Measurements from ENCODE around the gene CNOT6.

The CNOT6 gene

DNA sequence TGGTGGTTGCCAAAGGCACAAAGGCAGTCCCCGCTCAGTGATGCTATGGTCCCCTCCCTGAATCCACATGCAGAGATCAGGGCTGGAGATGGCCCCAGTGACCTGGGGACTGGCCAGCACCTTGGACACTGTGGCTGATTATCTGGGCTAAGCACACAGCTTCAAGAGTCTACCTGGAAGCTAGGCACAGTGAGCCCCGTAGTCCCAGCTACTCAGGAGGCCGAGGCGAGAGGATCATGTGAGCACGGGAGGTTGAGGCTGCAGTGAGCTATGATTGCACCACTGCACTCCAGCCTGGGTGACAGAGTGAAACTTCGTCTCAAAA lies 105.4 kb downstream of the CNOT6 start:
- H3K4me3 ChIP-seq (ENCODE audit: low read depth, low read length): no peak overlapping the region
- no peak for DNase-seq (ENCODE audit: low read depth)
- TF ChIP-seq, protein P1, sequence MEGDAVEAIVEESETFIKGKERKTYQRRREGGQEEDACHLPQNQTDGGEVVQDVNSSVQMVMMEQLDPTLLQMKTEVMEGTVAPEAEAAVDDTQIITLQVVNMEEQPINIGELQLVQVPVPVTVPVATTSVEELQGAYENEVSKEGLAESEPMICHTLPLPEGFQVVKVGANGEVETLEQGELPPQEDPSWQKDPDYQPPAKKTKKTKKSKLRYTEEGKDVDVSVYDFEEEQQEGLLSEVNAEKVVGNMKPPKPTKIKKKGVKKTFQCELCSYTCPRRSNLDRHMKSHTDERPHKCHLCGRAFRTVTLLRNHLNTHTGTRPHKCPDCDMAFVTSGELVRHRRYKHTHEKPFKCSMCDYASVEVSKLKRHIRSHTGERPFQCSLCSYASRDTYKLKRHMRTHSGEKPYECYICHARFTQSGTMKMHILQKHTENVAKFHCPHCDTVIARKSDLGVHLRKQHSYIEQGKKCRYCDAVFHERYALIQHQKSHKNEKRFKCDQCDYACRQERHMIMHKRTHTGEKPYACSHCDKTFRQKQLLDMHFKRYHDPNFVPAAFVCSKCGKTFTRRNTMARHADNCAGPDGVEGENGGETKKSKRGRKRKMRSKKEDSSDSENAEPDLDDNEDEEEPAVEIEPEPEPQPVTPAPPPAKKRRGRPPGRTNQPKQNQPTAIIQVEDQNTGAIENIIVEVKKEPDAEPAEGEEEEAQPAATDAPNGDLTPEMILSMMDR (IDR thresholded peaks at IDR 0.05; ENCODE audit: insufficient read depth, low read depth, low read length, missing control alignments): no peak

DNA sequence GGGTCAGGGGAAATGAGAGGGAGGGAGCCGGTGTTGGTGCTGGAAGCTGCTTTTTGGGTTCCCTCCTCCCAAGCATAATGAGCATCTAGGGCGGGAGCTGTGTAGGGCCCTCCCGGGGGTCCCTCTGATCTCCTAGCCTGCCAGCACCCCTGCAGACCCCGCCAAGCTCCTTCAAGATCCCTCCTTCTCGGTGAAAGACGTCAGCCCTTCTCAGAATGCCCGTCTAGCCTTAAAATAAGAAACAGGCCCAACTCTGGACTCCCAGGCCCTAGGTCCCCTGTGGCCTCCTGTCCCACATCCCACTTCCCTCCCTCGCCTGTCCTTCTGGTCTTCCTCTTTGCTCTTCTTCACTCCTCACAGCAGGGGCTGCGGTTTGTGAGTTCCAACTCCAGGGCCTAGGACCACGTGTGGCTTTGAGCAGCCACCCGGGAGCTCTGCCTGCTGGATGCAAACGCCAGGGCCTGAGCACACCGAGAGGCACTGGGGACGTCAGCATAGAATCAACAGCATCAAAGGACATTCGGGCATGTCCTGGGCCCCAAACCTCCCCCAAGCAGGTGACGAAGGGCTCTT lies 105.9 kb downstream of the CNOT6 start:
- H3K4me3 ChIP-seq (ENCODE audit: low read depth, low read length): no peak overlapping the region
- no peak for DNase-seq (ENCODE audit: low read depth)
- TF ChIP-seq, protein P1 (IDR thresholded peaks at IDR 0.05; ENCODE audit: insufficient read depth, low read depth, low read length, missing control alignments): no peak

DNA sequence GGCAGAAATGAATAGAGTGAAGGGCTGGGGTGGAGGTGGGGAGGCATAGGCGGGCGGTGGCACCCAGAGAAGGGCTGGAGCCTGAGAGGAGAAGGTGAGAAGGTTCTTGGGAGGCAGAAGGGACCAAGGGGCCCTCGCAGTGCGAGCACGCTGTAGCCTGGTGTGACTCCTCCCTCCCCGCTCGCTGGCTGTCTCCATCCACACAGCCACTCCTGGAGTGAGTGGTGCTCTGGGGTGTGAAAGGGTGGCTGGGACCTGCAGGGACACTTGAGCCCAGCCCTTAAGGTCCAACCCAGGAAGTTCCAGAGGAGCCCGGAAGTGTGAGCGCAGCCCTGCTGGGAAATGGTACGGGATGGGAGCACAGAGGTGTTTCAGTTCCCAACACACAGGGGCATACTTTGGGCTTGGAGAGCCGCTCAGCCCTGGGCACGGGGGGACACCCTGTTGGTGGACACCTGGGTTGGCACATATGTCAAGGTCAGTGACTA lies 106.4 kb downstream of the CNOT6 start:
- TF ChIP-seq, protein P1 (IDR thresholded peaks at IDR 0.05; ENCODE audit: insufficient read depth, low read depth, low read length, missing control alignments): no peak
- DNase-seq (ENCODE audit: low read depth): no peak
- no peak overlapping the region for H3K4me3 ChIP-seq (ENCODE audit: low read depth, low read length)

DNA sequence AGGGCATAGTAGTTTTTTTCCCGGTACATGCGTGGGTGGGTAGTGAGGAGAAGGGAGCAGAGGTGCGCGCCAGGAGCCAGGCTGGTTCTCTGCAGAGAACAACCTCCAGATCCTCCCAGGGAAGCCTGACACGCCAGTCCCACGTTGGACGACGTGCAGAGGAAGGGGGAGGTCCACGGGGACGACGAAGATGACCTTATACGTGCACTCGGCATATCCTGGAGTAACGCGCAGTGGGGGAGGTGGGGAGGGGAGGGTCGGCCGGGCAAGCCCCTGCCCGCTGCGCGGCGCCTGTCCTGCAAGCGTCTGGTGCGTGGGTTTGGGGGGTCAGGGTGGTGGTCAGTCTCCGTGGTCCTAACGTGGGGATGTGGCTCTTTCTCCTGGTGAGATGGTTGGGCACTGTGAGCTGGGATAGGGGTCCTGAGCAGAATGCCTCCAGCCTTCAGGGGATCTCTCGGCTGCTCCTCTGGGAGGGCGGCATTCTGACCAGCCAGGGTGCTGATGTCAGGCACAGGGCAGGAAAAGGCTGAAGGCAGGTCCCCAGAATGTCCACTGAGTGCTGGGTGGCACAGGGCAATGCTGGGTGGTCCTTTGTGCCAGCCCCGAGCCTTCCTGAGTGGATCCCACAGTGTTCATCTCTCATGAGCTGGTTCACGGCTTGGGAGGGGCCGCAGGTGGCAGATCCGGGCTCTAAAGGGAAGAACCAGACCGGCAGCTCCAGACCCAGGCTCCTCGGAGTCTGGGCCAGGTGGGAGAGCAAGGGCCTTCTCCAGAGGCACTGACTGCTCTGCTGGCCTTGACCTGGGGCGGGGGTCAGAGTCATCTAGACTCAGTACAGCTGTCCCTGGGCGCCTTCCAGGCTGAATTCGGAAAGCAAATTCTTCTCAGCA lies 107.7 kb downstream of the CNOT6 start:
- TF ChIP-seq, protein P1 (IDR thresholded peaks at IDR 0.05; ENCODE audit: insufficient read depth, low read depth, low read length, missing control alignments): no peak
- H3K4me3 ChIP-seq (ENCODE audit: low read depth, low read length): no peak overlapping the region
- DNase-seq (ENCODE audit: low read depth): no peak

DNA sequence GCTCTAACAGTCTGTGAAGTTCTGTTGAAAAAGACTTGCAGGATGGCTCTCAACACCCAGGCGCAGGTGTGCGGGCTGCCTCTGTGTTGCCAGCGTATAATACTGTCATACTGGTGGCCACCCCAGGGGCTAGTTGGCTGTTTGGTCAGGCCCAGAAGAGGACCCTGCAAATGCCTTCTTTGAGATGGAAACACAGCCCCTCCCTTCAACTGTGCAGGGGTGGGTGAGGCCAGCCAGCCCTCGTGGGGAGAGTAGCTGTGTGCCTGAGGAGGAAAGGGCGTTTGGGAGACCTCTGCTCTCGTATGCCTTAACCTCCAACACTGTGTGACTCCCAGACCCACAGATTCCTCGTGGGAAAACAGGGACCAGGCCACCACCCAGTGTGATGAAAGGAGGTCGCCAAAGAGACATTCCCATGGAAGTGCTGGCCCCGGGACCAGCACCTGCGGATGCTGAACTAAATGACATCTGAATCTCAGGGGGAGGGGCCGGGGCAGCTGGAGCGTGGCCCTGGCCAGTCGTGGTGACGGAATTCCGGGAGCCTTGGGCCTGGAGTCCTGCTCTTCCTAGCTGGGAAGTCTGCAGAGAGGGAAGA lies 108.4 kb downstream of the CNOT6 start:
- H3K4me3 ChIP-seq (ENCODE audit: low read depth, low read length): no peak overlapping the region
- TF ChIP-seq, protein P1 (IDR thresholded peaks at IDR 0.05; ENCODE audit: insufficient read depth, low read depth, low read length, missing control alignments): no peak
- DNase-seq (ENCODE audit: low read depth): no peak

DNA sequence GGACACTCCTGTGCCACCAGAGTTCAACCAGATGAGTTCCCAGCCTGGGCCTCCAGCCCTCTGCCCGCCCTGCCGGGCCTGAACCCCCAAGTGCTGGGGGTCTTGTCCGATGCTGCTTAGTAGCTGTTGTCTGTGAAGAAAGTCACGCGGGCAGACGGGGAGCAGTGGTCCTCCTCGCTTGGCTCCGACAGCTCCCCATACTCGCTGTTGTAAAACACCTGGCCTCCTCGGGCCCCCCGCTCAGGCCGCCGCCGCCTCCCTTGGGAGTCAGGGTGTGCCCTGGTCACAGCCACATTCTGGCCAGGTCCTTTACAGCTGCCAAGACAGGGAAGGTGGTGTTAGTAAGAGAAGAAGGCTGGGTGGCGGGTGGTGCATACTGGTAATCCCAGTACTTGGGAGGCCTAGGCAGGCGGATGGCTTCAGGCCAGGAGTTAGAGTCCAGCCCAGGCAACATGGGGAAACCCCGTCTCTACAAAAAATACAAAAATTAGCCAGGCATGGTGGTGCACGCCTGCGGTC lies 109.0 kb downstream of the CNOT6 start:
- TF ChIP-seq, protein P1 (IDR thresholded peaks at IDR 0.05; ENCODE audit: insufficient read depth, low read depth, low read length, missing control alignments): no peak
- DNase-seq (ENCODE audit: low read depth): no peak

More for the DNA sequence above, 109.0 kb downstream of the CNOT6 start:
- H3K4me3 ChIP-seq (ENCODE audit: low read depth, low read length): no peak overlapping the region

All from GM12865 (cell line).